Natural killer cell (primary cell): Measurements from ENCODE around the gene CDH16. TPM values are rescaled to one million over a fixed set of nuclear protein-coding genes. Genes with fewer than 3 reads are reported as not detected.

Source experiments
- ATAC-seq, 3 donors: fragments of 150-1000 bp in 2 of 3; fragments of 200-7000 bp in 1 of 3; cut with Tn5 transposase; 1 replicate in 1 of 3; 2 replicates in 2 of 3; pipeline ENCODE4 v1.10.0; 2021; ENCODE audit warnings: mild to moderate bottlenecking in 2 of 3, moderate library complexity in 2 of 3
- DNase-seq, 2 donors: peaks; one replicate each; pipeline versions ENCODE4 v3.0.0 to v3.0.0-alpha.2; 2013 to 2021; ENCODE audit warnings: mixed read lengths in 1 of 2
- H3K27ac ChIP-seq: one replicate; pipeline ENCODE4 v1.5.1; 2013; ENCODE audit warnings: mild to moderate bottlenecking, low read length
- H3K27me3 ChIP-seq: one replicate; pipeline ENCODE4 v1.6.1; 2013; ENCODE audit warnings: low read length; ENCODE audit not compliant: control insufficient read depth, insufficient read depth
- H3K36me3 ChIP-seq: one replicate; pipeline ENCODE4 v1.6.1; 2013; ENCODE audit warnings: low read length; ENCODE audit not compliant: control insufficient read depth, insufficient read depth
- H3K4me1 ChIP-seq: one replicate; pipeline ENCODE4 v1.6.1; 2013; ENCODE audit warnings: low read length; ENCODE audit not compliant: control insufficient read depth, insufficient read depth
- H3K4me3 ChIP-seq: one replicate; pipeline ENCODE4 v1.5.1; 2013; ENCODE audit warnings: low read length
- H3K9me3 ChIP-seq: one replicate; pipeline ENCODE4 v1.6.1; 2013; ENCODE audit warnings: low read length; ENCODE audit not compliant: control insufficient read depth, insufficient read depth
- H3K27ac Mint-ChIP-seq, 2 donors: one replicate each; pipeline ENCODE4 v1.8.0; 2022; ENCODE audit warnings: mild to moderate bottlenecking in 2 of 2, mixed read lengths in 2 of 2, moderate library complexity in 1 of 2
- H3K27me3 Mint-ChIP-seq, 2 donors: one replicate each; pipeline ENCODE4 v1.8.0; 2022; ENCODE audit warnings: low read depth in 2 of 2, mixed read lengths in 2 of 2
- H3K36me3 Mint-ChIP-seq: one replicate; pipeline ENCODE4 v1.8.0; 2022; ENCODE audit warnings: mixed read lengths
- H3K4me1 Mint-ChIP-seq, 2 donors: one replicate each; pipeline ENCODE4 v1.8.0; 2022; ENCODE audit warnings: mixed read lengths in 2 of 2
- H3K4me3 Mint-ChIP-seq: one replicate; pipeline ENCODE4 v1.8.0; 2022; ENCODE audit warnings: mild to moderate bottlenecking, moderate library complexity, mixed read lengths
- H3K9me3 Mint-ChIP-seq, 2 donors: one replicate each; pipeline ENCODE4 v1.8.0; 2022; ENCODE audit warnings: mixed read lengths in 2 of 2
- WGBS: methylation state at CpG from one replicate; pipeline ENCODE4 v1.1.7; 2013; ENCODE audit warnings: missing lambda C conversion rate; ENCODE audit not compliant: insufficient coverage; 5-methylcytosine and 5-hydroxymethylcytosine counted together
- intact Hi-C: fragments of 100-400 bp; cut with micrococcal nuclease; formaldehyde crosslinking; loops from one replicate; pipeline ENCODE4 v1.14.2; 2022
- total RNA-seq, 4 donors: library from RNA; stranded (reverse); fragments of 120-200 nt in 1 of 4; gene quantifications; one replicate each; pipeline versions ENCODE4 v1.2.3 to v1.2.4, GENCODE V29; 2013 to 2022
- TF ChIP-seq, protein P1 (sequence below): fragments of 200-600 bp; IDR thresholded peaks from one replicate; pipeline ENCODE4 v1.8.0; 2022; ENCODE audit warnings: antibody characterized with exemption

The CDH16 gene
- total RNA-seq, 3 donors from 2014 or later (not counting 1 experiment from before 2014, with no cell fraction given): not detected

DNA sequence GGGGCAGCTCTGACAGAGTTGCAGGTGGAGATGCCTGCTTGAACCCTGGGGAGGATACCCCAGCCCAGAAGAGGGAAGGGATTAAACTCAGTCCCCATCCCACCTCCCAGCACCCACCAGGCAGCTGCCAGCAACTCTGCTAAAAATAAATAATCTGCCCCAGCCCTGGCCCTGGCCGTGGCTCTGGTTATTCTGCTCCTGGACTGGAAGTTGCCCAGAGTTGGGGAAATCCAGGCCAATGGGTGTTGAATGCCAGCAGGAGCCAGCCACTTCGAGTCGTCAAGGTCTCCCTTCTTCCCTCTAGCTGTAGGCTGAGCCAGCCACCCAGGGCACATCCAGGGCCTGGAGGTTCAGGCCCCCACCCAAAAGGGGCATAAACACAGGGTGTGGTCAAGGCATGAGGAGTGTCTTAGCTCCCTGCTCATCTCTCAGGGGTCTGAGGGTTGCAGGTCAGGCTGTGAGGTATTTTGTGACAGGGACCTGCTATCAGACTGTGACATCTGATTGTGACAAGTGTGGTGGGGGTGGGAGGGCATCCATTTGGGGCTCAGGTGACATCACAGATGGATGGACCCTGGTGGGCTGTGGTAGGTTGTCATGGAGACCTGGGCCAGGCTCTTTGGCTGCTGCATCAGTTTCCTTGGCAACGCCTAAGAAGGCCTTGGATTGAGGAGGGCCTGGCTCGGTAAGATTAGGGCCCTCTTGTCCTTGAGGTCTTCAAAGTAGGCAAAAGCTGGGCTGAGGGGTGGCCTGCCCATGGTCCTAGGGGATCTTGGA, 7.7 kb upstream of the CDH16 start:
- H3K27ac Mint-ChIP-seq: peak overlapping the region in 1 of 2 donors; percentile 66
- H3K36me3 ChIP-seq: no peaks in the 10 kb centered on the region
- ATAC-seq (no peak), DNase-seq (no peak)
- no peaks in the 10 kb centered on the region for H3K36me3 Mint-ChIP-seq
- peak overlapping the region; percentile 80 for H3K4me3 Mint-ChIP-seq
- H3K27ac ChIP-seq: no peak overlapping the region
- TF ChIP-seq, protein P1, sequence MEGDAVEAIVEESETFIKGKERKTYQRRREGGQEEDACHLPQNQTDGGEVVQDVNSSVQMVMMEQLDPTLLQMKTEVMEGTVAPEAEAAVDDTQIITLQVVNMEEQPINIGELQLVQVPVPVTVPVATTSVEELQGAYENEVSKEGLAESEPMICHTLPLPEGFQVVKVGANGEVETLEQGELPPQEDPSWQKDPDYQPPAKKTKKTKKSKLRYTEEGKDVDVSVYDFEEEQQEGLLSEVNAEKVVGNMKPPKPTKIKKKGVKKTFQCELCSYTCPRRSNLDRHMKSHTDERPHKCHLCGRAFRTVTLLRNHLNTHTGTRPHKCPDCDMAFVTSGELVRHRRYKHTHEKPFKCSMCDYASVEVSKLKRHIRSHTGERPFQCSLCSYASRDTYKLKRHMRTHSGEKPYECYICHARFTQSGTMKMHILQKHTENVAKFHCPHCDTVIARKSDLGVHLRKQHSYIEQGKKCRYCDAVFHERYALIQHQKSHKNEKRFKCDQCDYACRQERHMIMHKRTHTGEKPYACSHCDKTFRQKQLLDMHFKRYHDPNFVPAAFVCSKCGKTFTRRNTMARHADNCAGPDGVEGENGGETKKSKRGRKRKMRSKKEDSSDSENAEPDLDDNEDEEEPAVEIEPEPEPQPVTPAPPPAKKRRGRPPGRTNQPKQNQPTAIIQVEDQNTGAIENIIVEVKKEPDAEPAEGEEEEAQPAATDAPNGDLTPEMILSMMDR: no peak
- peaks cover 17% of the 10 kb centered on the region for H3K27me3 ChIP-seq
- H3K27me3 Mint-ChIP-seq: peaks cover 10 to 24% of the 10 kb centered on the region in 2 donors
- H3K9me3 ChIP-seq: no peaks in the 10 kb centered on the region
- intact Hi-C loops: no loop called here
- no peaks in the 10 kb centered on the region for H3K9me3 Mint-ChIP-seq
- H3K4me1 ChIP-seq: peaks cover 13% of the 10 kb centered on the region
- no peak overlapping the region for H3K4me3 ChIP-seq
- 89% methylated on average over 5 of the region's 5 CpGs for WGBS
- H3K4me1 Mint-ChIP-seq: peaks cover 0 to 13% of the 10 kb centered on the region in 2 donors

DNA sequence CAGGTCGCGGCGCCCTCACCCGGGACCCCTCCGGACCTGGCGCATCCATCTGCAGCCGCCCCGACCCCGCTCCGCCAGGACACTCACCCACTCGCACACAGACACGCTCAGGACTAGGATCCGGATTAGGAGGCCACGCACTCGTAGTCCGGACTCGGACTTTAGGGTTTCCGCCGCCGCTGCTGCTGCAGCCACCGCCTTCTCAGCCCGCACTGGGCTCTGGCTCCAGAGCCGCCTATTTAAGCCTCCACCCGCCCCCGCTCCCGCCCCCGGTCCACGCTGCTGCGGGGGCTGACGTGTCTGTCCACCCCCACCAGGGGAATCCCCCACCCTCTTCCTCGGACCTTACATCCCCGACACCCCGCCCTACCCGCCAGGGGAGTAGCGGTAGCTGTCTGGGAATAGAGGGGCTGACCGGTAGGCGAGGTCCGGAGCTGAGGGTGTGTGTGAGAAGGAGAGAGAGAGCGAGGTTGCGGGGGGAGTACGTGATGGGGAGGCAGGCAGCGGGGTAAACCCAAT, 6.7 kb upstream of the CDH16 start, which contains the start of gene RRAD:
TSS of gene RRAD (minus strand) at position 214 of the 519 bp plus-strand sequence. CDS start 356 bp downstream, outside the sequence.
- Mint-ChIP-seq H3K36me3 (no peaks in the 10 kb centered on the region), H3K4me3 (peak within 1 kb of the TSS; percentile 80), H3K27me3 (peaks cover 10 to 29% of the 10 kb centered on the region in 2 donors), H3K27ac (peak within 1 kb of the TSS; percentile 46 to 66), H3K9me3 (no peaks in the 10 kb centered on the region), H3K4me1 (peaks cover 0 to 13% of the 10 kb centered on the region in 2 donors)
- Histone ChIP-seq H3K4me1 (peaks cover 13% of the 10 kb centered on the region), H3K27ac (no peak within 1 kb of the TSS), H3K27me3 (peaks cover 19% of the 10 kb centered on the region), H3K9me3 (no peaks in the 10 kb centered on the region), H3K36me3 (no peaks in the 10 kb centered on the region), H3K4me3 (peak within 1 kb of the TSS; percentile 26)
- ATAC-seq (peak; percentile 27 to 64 (median 58)), DNase-seq (peak; percentile 26 to 34)
- WGBS: 13% methylated on average over 32 of the region's 42 CpGs
- TF ChIP-seq, protein P1: no peak
- intact Hi-C loops: no loop called here

DNA sequence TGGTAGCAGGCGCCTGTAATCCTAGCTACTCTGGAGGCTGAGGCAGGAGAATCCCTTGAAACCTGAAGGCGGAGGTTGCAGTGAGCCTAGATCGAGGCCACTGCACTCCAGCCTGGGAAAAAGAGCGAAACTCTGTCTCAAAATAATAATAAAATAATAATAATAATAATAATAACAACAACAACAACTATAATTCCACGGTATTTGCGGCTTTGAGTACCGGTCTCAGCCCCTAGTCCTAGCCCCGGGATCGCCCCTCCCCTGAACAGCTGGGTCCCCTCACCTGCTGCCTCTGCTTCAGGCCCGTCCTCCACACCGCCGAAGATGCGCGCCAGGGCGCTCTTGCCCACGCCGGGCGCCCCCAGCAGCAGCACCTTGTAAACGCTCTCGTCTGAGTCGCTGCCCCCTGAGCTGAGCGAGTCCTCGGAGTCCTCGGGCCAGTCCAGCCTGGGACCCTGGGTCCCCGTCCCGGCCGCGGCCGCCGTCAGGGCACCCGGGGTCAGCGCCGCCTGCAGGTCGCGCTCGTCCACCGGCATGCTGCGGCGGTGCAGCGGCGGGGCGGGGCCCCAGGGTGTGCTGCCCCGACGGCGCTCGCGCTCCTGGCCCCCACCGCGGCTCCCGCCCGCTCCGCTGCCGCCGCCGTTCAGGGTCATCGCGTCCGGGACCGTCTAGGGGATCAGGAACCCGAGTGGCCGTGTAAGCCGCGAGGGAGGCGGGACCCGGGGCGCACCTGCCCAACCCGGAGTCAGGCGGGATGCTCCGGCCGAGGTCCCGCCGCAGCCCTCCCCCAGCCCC, 6.0 kb upstream of the CDH16 start:
- peak; percentile 47 to 64 for DNase-seq

More for the DNA sequence above, 6.0 kb upstream of the CDH16 start:
- H3K27me3 ChIP-seq: peaks cover 22% of the 10 kb centered on the region
- peaks cover 13% of the 10 kb centered on the region for H3K4me1 ChIP-seq
- Mint-ChIP-seq H3K4me1 (peaks cover 0 to 13% of the 10 kb centered on the region in 2 donors), H3K9me3 (no peaks in the 10 kb centered on the region), H3K27me3 (peaks cover 10 to 29% of the 10 kb centered on the region in 2 donors), H3K36me3 (no peaks in the 10 kb centered on the region), H3K4me3 (peak overlapping the region; percentile 80), H3K27ac (peak overlapping the region; percentile 46 to 66)
- ATAC-seq: peak; percentile 75 to 84 (median 83)
- H3K4me3 ChIP-seq: peak overlapping the region; percentile 26
- H3K27ac ChIP-seq: no peak overlapping the region
- intact Hi-C loops: no loop called here
- WGBS: 8% methylated on average over 70 of the region's 72 CpGs
- TF ChIP-seq, protein P1: peak; percentile 28
- H3K9me3 ChIP-seq: no peaks in the 10 kb centered on the region
- H3K36me3 ChIP-seq: no peaks in the 10 kb centered on the region
